Colonic mucosa (tissue), 4 donors: Measurements from ENCODE around the gene SCFD2. TPM values are rescaled to one million over a fixed set of nuclear protein-coding genes. Genes with fewer than 3 reads are reported as not detected.

Source experiments
- DNase-seq: peaks from one replicate; pipeline ENCODE4 v3.0.0-alpha.2; 2020
- H3K27ac ChIP-seq: fragments of 200-600 bp; one replicate; pipeline ENCODE4 v1.8.0; 2021
- H3K27me3 ChIP-seq: fragments of 200-600 bp; one replicate; pipeline ENCODE4 v1.8.0; 2021
- H3K36me3 ChIP-seq: fragments of 200-600 bp; one replicate; pipeline ENCODE4 v1.8.0; 2021
- H3K4me1 ChIP-seq: fragments of 200-600 bp; one replicate; pipeline ENCODE4 v1.8.0; 2021; ENCODE audit warnings: mild to moderate bottlenecking
- H3K4me3 ChIP-seq: fragments of 200-600 bp; one replicate; pipeline ENCODE4 v1.8.0; 2021
- H3K9ac ChIP-seq, 2 donors: one replicate each; pipeline ENCODE4 v1.7.0; 2013; ENCODE audit warnings: control low read depth in 2 of 2, low read depth in 2 of 2, low read length in 2 of 2
- H3K9me3 ChIP-seq: fragments of 200-600 bp; one replicate; pipeline ENCODE4 v1.8.0; 2021
- CTCF ChIP-seq: fragments of 200-600 bp; IDR thresholded peaks from one replicate; pipeline ENCODE4 v1.8.0; 2022; ENCODE audit warnings: antibody characterized with exemption, mild to moderate bottlenecking
- intact Hi-C: fragments of 100-400 bp; cut with DNase I; formaldehyde crosslinking; loops from one replicate; pipeline ENCODE4 v1.14.1; 2022
- total RNA-seq, 2 donors: library from RNA; stranded (reverse); fragmentation: NEBNext Ultra II Directional in 1 of 2; extraction: Animal tissue kit (Norgen Biotek cat#: 25700) in 1 of 2; gene quantifications; one replicate each; pipeline ENCODE4 v1.2.1, GENCODE V29; 2021
- donor health status: healthy.
- donor health status: DM: no; HTN: no; CAD: no.
- donor health status: DM: no; HTN: no; CAD: no.

The SCFD2 gene
- total RNA-seq, 2 donors from 2014 or later, result 11.5 to 29.4 TPM

- Histone ChIP-seq H3K27me3 (no peaks in the 10 kb centered on the region), H3K4me3 (no peak overlapping the region), H3K4me1 (peaks cover 6% of the 10 kb centered on the region), H3K36me3 (no peaks in the 10 kb centered on the region), H3K27ac (no peak overlapping the region), H3K9ac (no peak overlapping the region), H3K9me3 (no peaks in the 10 kb centered on the region)
- no peak for TF ChIP-seq CTCF
- DNase-seq, result no peak
- intact Hi-C loops, result no loop called here
Measured at GRCh38 chr4:52956691-52957090, 409.2 kb downstream of the SCFD2 start.

GRCh38 chr4:52954560-52955170 is 411.2 kb downstream of the SCFD2 start:
- Histone ChIP-seq H3K36me3 (no peaks in the 10 kb centered on the region), H3K4me3 (no peak overlapping the region), H3K27ac (no peak overlapping the region), H3K27me3 (no peaks in the 10 kb centered on the region), H3K9me3 (no peaks in the 10 kb centered on the region), H3K4me1 (peaks cover 6% of the 10 kb centered on the region), H3K9ac (no peak overlapping the region)
- DNase-seq, result no peak
- no peak for TF ChIP-seq CTCF
- intact Hi-C loops, result no loop called here

- DNase-seq, result no peak
- H3K27ac ChIP-seq, result no peak overlapping the region
- no peak overlapping the region for H3K9ac ChIP-seq
- no peaks in the 10 kb centered on the region for H3K27me3 ChIP-seq
- intact Hi-C loops, result no loop called here
- H3K4me1 ChIP-seq, result peaks cover 6% of the 10 kb centered on the region
- H3K4me3 ChIP-seq, result no peak overlapping the region
- no peak for TF ChIP-seq CTCF
- H3K9me3 ChIP-seq, result no peaks in the 10 kb centered on the region
- no peaks in the 10 kb centered on the region for H3K36me3 ChIP-seq
Measured at GRCh38 chr4:52952540-52952939, 413.3 kb downstream of the SCFD2 start.

- no peak for TF ChIP-seq CTCF
- Histone ChIP-seq H3K27me3 (no peaks in the 10 kb centered on the region), H3K9ac (no peak overlapping the region), H3K27ac (no peak overlapping the region), H3K4me3 (no peak overlapping the region), H3K36me3 (no peaks in the 10 kb centered on the region), H3K4me1 (no peaks in the 10 kb centered on the region), H3K9me3 (no peaks in the 10 kb centered on the region)
- intact Hi-C loops, result no loop called here
- DNase-seq, result no peak
Measured at GRCh38 chr4:52951016-52951415, 414.8 kb downstream of the SCFD2 start.

- Histone ChIP-seq H3K36me3 (no peaks in the 10 kb centered on the region), H3K27ac (no peak overlapping the region), H3K27me3 (no peaks in the 10 kb centered on the region), H3K9ac (no peak overlapping the region), H3K4me1 (no peaks in the 10 kb centered on the region), H3K4me3 (no peak overlapping the region), H3K9me3 (no peaks in the 10 kb centered on the region)
- DNase-seq, result no peak
- no peak for TF ChIP-seq CTCF
- intact Hi-C loops, result no loop called here
Measured at GRCh38 chr4:52950226-52950625, 415.6 kb downstream of the SCFD2 start.
